ENCODE data around the gene KIR2DL4. TPM values are rescaled to one million over a fixed set of nuclear protein-coding genes. Genes with fewer than 3 reads are reported as not detected.
"Not testable (repeated sequence)": the region's sequence is repeated elsewhere in the genome, so short reads cannot be mapped to it uniquely, and the experiment has no call there.

The KIR2DL4 gene
- total and polyA plus RNA-seq, 2 experiments from 2014 or later: not detected

- WGBS, 2 experiments (ENCODE audit: low coverage in 1 of 2, low lambda C conversion rate in 2 of 2, missing lambda C conversion rate in 2 of 2): 9 to 17% methylated on average over 2 of the region's 2 CpGs
- H3K27ac ChIP-seq: no peak overlapping the region
- H3K27me3 ChIP-seq (replicated peaks; ENCODE audit: insufficient read depth): no peaks in the 10 kb centered on the region
- in situ Hi-C loops (cut with MboI): no loop called here
- H4K20me1 ChIP-seq (ENCODE audit: insufficient read depth): no peaks in the 10 kb centered on the region
- H3K4me2 ChIP-seq (ENCODE audit: unreplicated experiment): no peak overlapping the region
- H3K4me1 ChIP-seq (ENCODE audit: insufficient read depth): no peaks in the 10 kb centered on the region
- H3K4me3 ChIP-seq: no peak overlapping the region
- no peak overlapping the region for H3K9ac ChIP-seq
- H3F3A ChIP-seq (ENCODE audit: insufficient read depth): no peaks in the 10 kb centered on the region
- no peak overlapping the region for H2AFZ ChIP-seq
- no peaks in the 10 kb centered on the region for H3K9me2 ChIP-seq (ENCODE audit: insufficient read depth)
- DNase-seq: no peak
- no peaks in the 10 kb centered on the region for H3K36me3 ChIP-seq (ENCODE audit: low read depth)
- no peaks in the 10 kb centered on the region for H3K79me2 ChIP-seq (ENCODE audit: insufficient read depth)
- H3K9me3 ChIP-seq (ENCODE audit: low read depth): no peaks in the 10 kb centered on the region
- TF ChIP-seq EZH2phosphoT487 (IDR thresholded peaks at IDR 0.05; ENCODE audit: insufficient read depth, low read depth) (no peak), EZH2 (IDR thresholded peaks at IDR 0.05; ENCODE audit: insufficient read depth, poor library complexity, severe bottlenecking) (no peak)
Measured at GRCh38 chr19:54806516-54806838, 3.1 kb downstream of the KIR2DL4 start.

- H3K4me1 ChIP-seq (ENCODE audit: insufficient read depth); H3K79me2 ChIP-seq (ENCODE audit: insufficient read depth); H3K27me3 ChIP-seq (replicated peaks; ENCODE audit: insufficient read depth); H3K4me3 ChIP-seq; H3K27ac ChIP-seq; DNase-seq; H2AFZ ChIP-seq; H3K9ac ChIP-seq; H4K20me1 ChIP-seq (ENCODE audit: insufficient read depth); in situ Hi-C loops (cut with MboI); H3K9me3 ChIP-seq (ENCODE audit: low read depth); H3K36me3 ChIP-seq (ENCODE audit: low read depth); H3K9me2 ChIP-seq (ENCODE audit: insufficient read depth); H3F3A ChIP-seq (ENCODE audit: insufficient read depth); H3K4me2 ChIP-seq (ENCODE audit: unreplicated experiment): not testable (repeated sequence)
- WGBS, 2 experiments (ENCODE audit: low coverage in 1 of 2, low lambda C conversion rate in 2 of 2, missing lambda C conversion rate in 2 of 2): 7 to 10% methylated on average over 3 of the region's 3 CpGs
Measured at GRCh38 chr19:54814571-54814970, 11.2 kb downstream of the KIR2DL4 start.

GRCh38 chr19:54816251-54816650, 12.8 kb downstream of the KIR2DL4 start, which contains the start of gene KIR3DL1:
Gene KIR3DL1 (plus strand): TSS chr19:54816468.
- H3K4me1 ChIP-seq (ENCODE audit: insufficient read depth); in situ Hi-C loops (cut with MboI); H3K4me2 ChIP-seq (ENCODE audit: unreplicated experiment); H3K9me3 ChIP-seq (ENCODE audit: low read depth); H3F3A ChIP-seq (ENCODE audit: insufficient read depth); H2AFZ ChIP-seq; H4K20me1 ChIP-seq (ENCODE audit: insufficient read depth); H3K9me2 ChIP-seq (ENCODE audit: insufficient read depth); H3K36me3 ChIP-seq (ENCODE audit: low read depth); H3K79me2 ChIP-seq (ENCODE audit: insufficient read depth); DNase-seq; H3K4me3 ChIP-seq; H3K27ac ChIP-seq; H3K9ac ChIP-seq; H3K27me3 ChIP-seq (replicated peaks; ENCODE audit: insufficient read depth): not testable (repeated sequence)
- 50 to 54% methylated on average over 13 to 17 of the region's 17 CpGs for WGBS, 2 experiments (ENCODE audit: low coverage in 1 of 2, low lambda C conversion rate in 2 of 2, missing lambda C conversion rate in 2 of 2)

GRCh38 chr19:54817670-54818536, 14.5 kb downstream of the KIR2DL4 start:
- no peak overlapping the region for H3K9ac ChIP-seq
- H3K9me3 ChIP-seq (ENCODE audit: low read depth): no peaks in the 10 kb centered on the region
- no peak for DNase-seq
- no peaks in the 10 kb centered on the region for H3K79me2 ChIP-seq (ENCODE audit: insufficient read depth)
- no peaks in the 10 kb centered on the region for H3K27me3 ChIP-seq (replicated peaks; ENCODE audit: insufficient read depth)
- in situ Hi-C loops (cut with MboI): no loop called here
- no peaks in the 10 kb centered on the region for H3K9me2 ChIP-seq (ENCODE audit: insufficient read depth)
- no peak overlapping the region for H2AFZ ChIP-seq
- no peaks in the 10 kb centered on the region for H4K20me1 ChIP-seq (ENCODE audit: insufficient read depth)
- no peaks in the 10 kb centered on the region for H3F3A ChIP-seq (ENCODE audit: insufficient read depth)
- TF ChIP-seq EZH2phosphoT487 (IDR thresholded peaks at IDR 0.05; ENCODE audit: insufficient read depth, low read depth) (no peak), EZH2 (IDR thresholded peaks at IDR 0.05; ENCODE audit: insufficient read depth, poor library complexity, severe bottlenecking) (no peak)
- H3K4me2 ChIP-seq (ENCODE audit: unreplicated experiment): no peak overlapping the region
- H3K27ac ChIP-seq: no peak overlapping the region
- H3K36me3 ChIP-seq (ENCODE audit: low read depth): no peaks in the 10 kb centered on the region
- no peaks in the 10 kb centered on the region for H3K4me1 ChIP-seq (ENCODE audit: insufficient read depth)
- H3K4me3 ChIP-seq: no peak overlapping the region
- 32 to 37% methylated on average over 15 of the region's 15 CpGs for WGBS, 2 experiments (ENCODE audit: low coverage in 1 of 2, low lambda C conversion rate in 2 of 2, missing lambda C conversion rate in 2 of 2)

GRCh38 chr19:54824416-54824815, 21.0 kb downstream of the KIR2DL4 start:
- H3K27ac ChIP-seq; H3K9me3 ChIP-seq (ENCODE audit: low read depth); DNase-seq; H4K20me1 ChIP-seq (ENCODE audit: insufficient read depth); in situ Hi-C loops (cut with MboI); H3F3A ChIP-seq (ENCODE audit: insufficient read depth); H3K79me2 ChIP-seq (ENCODE audit: insufficient read depth); H3K36me3 ChIP-seq (ENCODE audit: low read depth); H3K9ac ChIP-seq; H3K4me3 ChIP-seq; H3K4me2 ChIP-seq (ENCODE audit: unreplicated experiment); H3K9me2 ChIP-seq (ENCODE audit: insufficient read depth); H2AFZ ChIP-seq; H3K4me1 ChIP-seq (ENCODE audit: insufficient read depth); H3K27me3 ChIP-seq (replicated peaks; ENCODE audit: insufficient read depth): not testable (repeated sequence)
- WGBS, 2 experiments (ENCODE audit: low coverage in 1 of 2, low lambda C conversion rate in 2 of 2, missing lambda C conversion rate in 2 of 2): 7 to 24% methylated on average over 4 of the region's 4 CpGs

- H3K4me2 ChIP-seq (ENCODE audit: unreplicated experiment); H3K27me3 ChIP-seq (replicated peaks; ENCODE audit: insufficient read depth); H3K4me3 ChIP-seq; H3K9me2 ChIP-seq (ENCODE audit: insufficient read depth); H3K79me2 ChIP-seq (ENCODE audit: insufficient read depth); H4K20me1 ChIP-seq (ENCODE audit: insufficient read depth); H3K36me3 ChIP-seq (ENCODE audit: low read depth); H3F3A ChIP-seq (ENCODE audit: insufficient read depth); H3K9ac ChIP-seq; H3K9me3 ChIP-seq (ENCODE audit: low read depth); in situ Hi-C loops (cut with MboI); H2AFZ ChIP-seq; H3K4me1 ChIP-seq (ENCODE audit: insufficient read depth); H3K27ac ChIP-seq; DNase-seq: not testable (repeated sequence)
- 16 to 18% methylated on average over 7 of the region's 7 CpGs for WGBS, 2 experiments (ENCODE audit: low coverage in 1 of 2, low lambda C conversion rate in 2 of 2, missing lambda C conversion rate in 2 of 2)
Measured at GRCh38 chr19:54825326-54825725, 21.9 kb downstream of the KIR2DL4 start.

GRCh38 chr19:54828064-54828463, 24.7 kb downstream of the KIR2DL4 start:
- H4K20me1 ChIP-seq (ENCODE audit: insufficient read depth); H3K27ac ChIP-seq; H2AFZ ChIP-seq; H3K9me3 ChIP-seq (ENCODE audit: low read depth); H3K4me3 ChIP-seq; H3K4me1 ChIP-seq (ENCODE audit: insufficient read depth); in situ Hi-C loops (cut with MboI); H3F3A ChIP-seq (ENCODE audit: insufficient read depth); H3K4me2 ChIP-seq (ENCODE audit: unreplicated experiment); H3K79me2 ChIP-seq (ENCODE audit: insufficient read depth); H3K9ac ChIP-seq; DNase-seq; H3K9me2 ChIP-seq (ENCODE audit: insufficient read depth); H3K36me3 ChIP-seq (ENCODE audit: low read depth); H3K27me3 ChIP-seq (replicated peaks; ENCODE audit: insufficient read depth): not testable (repeated sequence)
- WGBS, 2 experiments (ENCODE audit: low coverage in 1 of 2, low lambda C conversion rate in 2 of 2, missing lambda C conversion rate in 2 of 2): 14 to 15% methylated on average over 8 of the region's 8 CpGs

Data from GM23248 (cell line).